NOMO-1 treated with DMSO at 0.1 percent for 48 hours (cell line): Measurements from ENCODE around the gene ATL2.
"Not testable (repeated sequence)": the region's sequence is repeated elsewhere in the genome, so short reads cannot be mapped to it uniquely, and the experiment has no call there.

Experiments used
- DNase-seq: peaks from one replicate; lab custom pipeline; 2025; ENCODE audit not compliant: unreplicated experiment; lab: John Stamatoyannopoulos, UW

ATL2 gene

DNA sequence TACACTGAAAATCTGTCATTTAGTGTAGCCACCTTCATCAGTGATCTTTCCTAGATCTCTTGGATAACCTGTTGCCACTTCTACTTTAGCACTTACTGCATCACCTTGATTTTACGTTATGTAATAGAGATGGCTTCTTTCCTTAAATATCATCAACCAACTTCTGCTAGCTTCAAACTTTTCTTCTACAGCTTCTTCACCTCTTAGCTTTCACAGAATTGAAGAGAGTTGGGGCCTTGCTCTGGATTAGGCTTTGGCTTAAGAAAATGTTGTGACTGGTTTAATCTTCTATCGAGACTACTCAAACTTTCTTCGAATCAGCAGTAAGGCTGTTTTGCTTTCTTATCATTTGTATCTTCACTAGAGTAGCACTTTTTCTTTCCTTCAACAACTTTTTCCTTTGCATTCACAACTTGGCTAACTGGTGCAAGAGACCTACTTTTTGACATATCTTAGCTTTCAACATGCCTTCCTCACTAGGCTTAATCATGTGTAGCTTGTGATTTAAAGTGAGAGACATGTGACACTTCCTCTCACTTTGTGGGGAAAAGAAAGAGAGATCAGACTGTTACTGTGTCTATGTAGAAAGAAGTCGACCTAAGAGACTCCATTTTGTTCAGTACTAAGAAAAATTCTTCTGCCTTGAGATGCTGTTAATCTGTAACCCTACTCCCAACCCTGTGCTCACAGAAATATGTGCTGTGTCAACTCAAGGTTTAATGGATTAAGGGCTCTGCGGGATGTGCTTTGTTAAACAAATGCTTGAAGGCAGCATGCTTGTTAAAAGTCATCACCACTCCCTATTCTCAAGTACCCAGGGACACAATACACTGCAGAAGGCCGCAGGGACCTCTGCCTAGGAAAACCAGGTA is 99.6 kb downstream of the ATL2 start:
- no peak for DNase-seq

DNA sequence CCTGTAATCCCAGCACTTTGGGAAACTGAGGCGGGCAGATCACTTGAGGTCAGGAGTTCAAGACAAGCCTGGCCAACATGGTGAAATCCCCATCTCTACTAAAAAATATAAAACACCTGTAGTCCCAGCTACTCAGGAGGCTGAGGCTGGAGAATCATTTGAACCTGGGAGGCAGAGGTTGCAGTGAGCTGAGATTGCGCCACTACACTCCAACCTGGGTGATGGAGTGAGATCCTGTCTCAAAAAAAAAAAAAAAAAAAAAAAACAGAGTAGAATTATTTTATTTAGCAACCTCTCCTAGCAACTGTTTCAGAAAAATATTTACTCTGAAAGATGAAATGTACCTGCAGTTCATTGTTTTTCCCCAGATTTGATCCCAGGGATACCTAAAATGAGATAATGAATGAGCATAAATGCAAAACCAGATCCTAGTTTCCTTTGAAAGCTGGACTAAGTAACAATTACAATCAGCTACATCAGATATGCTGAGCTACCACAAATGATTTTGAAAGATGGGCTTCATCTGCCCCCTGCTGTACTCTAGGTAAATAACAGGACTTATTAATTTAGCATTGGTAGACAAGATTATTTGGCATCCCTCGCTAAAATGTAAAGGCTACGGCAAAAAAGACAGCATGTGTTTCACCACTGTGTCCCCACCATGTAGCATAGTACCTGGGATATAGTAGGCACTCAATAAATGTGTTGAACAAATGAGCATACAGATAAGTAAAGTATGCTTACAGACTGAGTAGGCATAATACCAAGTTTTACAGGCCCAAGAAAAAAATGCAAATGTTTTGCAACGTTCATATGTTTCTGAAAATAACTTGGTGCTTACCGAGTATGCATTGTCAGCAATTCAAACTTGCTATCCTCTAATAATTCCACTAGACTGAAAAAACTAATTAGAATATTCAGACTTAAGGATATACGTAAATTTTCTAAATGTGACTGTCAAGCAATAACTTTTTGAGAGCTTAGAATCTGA is 102.5 kb downstream of the ATL2 start:
- DNase-seq: peak; percentile 84

- no peak for DNase-seq
These were observed 105.4 kb downstream of the ATL2 start for GRCh38 chr2:38271697-38272096.

- DNase-seq: no peak
These were observed 107.7 kb downstream of the ATL2 start for GRCh38 chr2:38269421-38269820.

- DNase-seq: peak; percentile 97
These were observed 108.3 kb downstream of the ATL2 start for GRCh38 chr2:38268691-38269327.

- no peak for DNase-seq
These were observed 109.1 kb downstream of the ATL2 start for GRCh38 chr2:38268001-38268400.

GRCh38 chr2:38267270-38267925 is 109.7 kb downstream of the ATL2 start:
- DNase-seq: no peak

DNA sequence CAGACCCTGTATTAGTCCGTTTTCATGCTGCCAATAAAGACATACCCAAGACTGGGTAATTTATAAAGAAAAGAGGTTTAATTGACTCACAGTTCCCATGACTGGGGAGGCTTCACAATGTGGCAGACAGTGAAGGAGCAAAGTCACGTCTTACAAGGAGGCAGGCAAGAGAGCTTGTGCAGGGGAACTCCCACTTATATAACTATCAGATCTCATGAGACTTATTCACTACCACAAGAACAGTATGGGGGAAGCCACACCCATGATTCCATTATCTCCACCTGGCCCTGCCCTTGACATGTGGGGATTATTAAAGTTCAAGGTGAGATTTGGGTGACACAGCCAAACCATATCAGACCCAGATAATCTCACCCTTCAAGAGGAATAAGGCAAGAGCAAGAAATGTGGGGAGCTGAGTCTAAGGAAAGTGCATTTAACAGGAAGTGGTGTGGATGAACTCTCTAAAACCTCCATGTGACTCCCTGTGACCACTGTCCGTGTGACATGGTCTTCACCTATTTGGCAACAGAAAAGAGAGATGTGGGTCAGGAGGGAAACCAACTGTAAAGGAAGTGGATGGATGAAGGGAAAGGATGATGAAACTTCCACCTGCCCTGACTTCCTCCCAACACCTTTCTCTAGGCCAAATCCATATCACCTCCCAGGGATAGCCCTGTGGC is 110.6 kb downstream of the ATL2 start:
- DNase-seq: peak; percentile 42

- no peak for DNase-seq
These were observed 111.6 kb downstream of the ATL2 start for GRCh38 chr2:38265461-38265860.

GRCh38 chr2:38264396-38265221 is 112.5 kb downstream of the ATL2 start:
- DNase-seq: peak; percentile 91

DNA sequence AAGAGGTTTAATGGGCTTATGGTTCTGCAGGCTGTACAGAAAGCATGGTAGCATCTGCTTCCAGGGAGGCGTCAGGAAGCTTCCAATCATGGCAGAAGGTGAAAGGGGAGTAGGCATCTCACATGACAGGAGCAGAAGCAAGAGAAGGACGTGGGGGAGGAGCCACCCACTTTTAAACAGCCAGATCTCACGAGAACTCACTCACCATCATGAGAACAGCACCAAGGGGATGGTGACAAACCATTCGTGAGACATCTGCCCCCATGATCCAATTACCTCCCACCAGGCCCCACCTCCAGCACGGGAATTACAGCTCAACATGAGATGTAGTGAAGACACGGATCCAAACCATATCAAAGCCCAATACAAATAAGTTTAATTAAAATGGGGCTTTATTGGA is 113.8 kb downstream of the ATL2 start:
- no peak for DNase-seq

- no peak for DNase-seq
These were observed 114.8 kb downstream of the ATL2 start for GRCh38 chr2:38262069-38262871.

DNA sequence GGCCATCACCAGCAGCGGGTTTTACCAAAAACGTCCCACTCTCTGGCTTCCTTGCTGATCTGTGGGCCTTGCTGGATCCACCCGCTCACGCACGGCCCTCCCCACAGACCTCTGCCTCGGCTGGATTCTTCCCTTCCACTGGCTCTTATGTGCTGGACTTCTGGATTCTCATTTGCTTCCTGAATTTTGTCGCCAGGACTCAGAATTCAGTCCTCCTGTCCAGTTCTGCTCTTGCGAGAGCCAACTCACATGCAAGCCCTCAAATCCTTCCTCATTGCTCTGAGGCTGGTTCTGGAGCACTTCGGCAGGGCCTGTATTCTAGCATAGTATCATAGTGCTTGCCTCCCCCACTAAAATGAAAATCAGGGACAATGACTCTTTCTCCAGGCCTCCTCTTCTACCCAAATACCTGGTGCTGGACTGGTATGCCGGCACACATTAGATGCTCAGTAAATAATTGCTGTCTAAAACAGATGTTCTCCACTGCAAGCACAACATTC is 115.5 kb downstream of the ATL2 start:
- no peak for DNase-seq

- DNase-seq: no peak
These were observed 116.1 kb downstream of the ATL2 start for GRCh38 chr2:38260972-38261371.

GRCh38 chr2:38260469-38260868 is 116.6 kb downstream of the ATL2 start:
- DNase-seq: no peak

GRCh38 chr2:38259311-38259710 is 117.8 kb downstream of the ATL2 start:
- DNase-seq: peak; percentile 16

- DNase-seq: not testable (repeated sequence)
These were observed 119.4 kb downstream of the ATL2 start for GRCh38 chr2:38257680-38258079.

- no peak for DNase-seq
These were observed 120.5 kb downstream of the ATL2 start for GRCh38 chr2:38256610-38257009.
